IPS-18c (cell line): Measurements from ENCODE around the gene TRIM38.

Source experiments
- H3K4me3 ChIP-seq: 2 replicates; pipeline ENCODE4 v1.7.0; 2013; ENCODE audit warnings: low read depth, mild to moderate bottlenecking, low read length, moderate library complexity; ENCODE audit not compliant: insufficient read depth
- H3K9me3 ChIP-seq: one replicate; pipeline ENCODE4 v1.6.1; 2013; ENCODE audit warnings: mild to moderate bottlenecking, low read length, moderate library complexity; ENCODE audit not compliant: control insufficient read depth, insufficient read depth

Gene TRIM38

DNA sequence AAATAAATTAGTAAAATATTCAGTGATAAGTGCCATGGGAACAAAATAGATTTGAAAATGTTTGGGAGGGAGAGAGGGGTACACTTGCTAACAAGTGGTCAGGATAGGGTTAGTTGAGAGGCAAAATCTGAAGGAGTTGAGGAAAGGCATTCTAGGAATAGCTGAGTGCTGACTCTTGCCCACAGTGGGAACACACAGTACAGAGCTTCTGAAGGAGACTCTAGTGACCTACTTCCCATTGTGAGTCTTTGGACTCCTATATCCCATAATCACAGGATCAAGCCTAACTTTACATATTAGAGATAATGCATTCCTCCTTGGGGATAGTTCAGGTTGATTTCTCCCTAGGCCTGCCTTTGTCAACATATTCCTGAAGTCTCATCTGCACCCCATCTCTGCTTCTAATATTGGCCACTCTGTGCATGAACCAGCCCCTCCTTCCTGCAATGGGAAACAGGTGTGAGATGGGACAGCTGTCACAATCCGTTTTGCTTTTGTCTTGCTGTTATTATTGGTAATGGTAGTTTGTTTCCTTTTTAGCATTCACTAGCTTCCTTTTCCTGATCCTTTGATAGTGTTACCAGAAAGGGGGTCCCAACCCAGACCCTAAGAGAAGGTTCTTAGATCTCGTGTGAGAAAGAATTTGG is 2.6 kb upstream of the TRIM38 start:
- peaks cover 10% of the 10 kb centered on the region for H3K9me3 ChIP-seq
- no peak overlapping the region for H3K4me3 ChIP-seq

DNA sequence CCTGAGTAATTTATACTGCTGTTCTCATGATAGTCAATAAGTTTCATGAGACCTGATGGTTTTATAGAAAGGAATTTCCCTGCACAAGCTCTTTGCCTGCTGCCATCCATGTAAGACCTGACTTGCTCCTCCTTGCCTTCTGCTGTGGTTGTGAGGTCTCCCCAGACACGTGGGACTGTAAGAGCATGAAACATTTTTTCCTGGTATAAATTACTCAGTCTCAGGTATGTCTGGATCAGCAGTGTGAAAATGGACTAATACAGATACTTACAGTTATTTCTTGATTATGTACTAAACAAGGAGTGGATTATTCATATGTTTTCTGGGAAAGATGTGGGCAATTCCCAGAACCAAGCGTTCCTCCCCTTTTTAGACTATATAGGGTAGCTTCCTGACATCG is 1.9 kb upstream of the TRIM38 start:
- Histone ChIP-seq H3K9me3 (peaks cover 10% of the 10 kb centered on the region), H3K4me3 (no peak overlapping the region)

DNA sequence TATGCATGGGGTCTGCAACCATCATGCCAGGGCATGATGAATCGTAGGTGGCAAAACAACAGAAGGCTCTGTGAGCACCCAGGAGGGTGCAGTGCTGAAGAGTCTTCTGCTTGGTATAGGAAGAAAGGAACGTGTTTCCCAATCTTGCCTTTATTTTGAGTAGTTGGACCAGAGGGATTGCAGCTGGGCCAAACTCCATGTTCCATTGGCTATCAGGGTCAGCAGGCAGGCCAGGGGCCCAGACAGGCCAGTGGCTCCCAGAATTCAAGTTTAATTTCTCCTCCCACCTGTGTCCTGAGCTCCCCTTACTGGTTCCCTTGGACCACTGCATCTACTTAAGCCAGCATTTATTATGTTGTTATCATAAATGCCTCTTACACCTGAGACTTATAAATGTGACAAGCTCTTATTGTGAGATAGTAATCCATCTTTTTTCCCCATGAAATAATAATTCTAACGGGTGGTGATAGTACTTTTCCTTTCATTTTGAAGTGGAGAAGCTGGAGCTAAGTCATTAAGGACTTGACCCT is 918 bp upstream of the TRIM38 start:
- Histone ChIP-seq H3K4me3 (no peak overlapping the region), H3K9me3 (peaks cover 10% of the 10 kb centered on the region)

DNA sequence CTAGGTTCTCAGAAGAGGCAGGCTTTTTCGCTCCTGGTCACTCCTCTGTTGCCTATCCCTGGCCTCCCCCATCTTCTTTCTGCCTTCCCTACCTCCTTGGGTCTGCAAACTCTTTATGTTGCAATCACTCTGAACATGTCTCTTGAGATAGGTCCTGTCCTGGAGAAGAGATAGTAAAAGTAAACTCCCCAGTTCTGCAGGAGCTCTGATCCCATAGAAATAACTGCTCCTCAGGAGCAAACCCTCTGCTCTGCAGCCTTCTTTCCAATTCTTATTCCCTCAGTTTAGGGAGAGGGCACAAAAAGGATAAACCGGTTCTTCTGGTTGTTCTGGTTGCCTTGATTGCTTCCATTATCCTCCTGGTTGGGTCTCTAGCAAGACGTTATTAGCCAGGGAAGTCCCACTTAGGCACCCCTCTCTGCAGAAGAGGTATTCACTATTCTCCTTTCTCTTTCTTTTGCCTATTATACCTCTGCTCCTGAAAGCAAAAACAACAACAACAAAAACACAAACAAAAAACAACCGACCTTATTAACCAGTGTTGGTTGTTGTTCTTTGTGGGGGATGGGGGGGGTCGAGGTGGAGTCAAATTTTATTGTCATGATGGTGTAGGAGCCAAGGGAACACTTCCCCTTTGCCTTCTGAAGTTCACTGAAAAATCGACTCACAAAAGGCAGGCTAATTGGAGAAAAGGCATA is 973 bp downstream of the TRIM38 start:
- H3K9me3 ChIP-seq = peaks cover 5% of the 10 kb centered on the region
- H3K4me3 ChIP-seq = peak overlapping the region; percentile 25; the same call in 1 of the 2 replicates

DNA sequence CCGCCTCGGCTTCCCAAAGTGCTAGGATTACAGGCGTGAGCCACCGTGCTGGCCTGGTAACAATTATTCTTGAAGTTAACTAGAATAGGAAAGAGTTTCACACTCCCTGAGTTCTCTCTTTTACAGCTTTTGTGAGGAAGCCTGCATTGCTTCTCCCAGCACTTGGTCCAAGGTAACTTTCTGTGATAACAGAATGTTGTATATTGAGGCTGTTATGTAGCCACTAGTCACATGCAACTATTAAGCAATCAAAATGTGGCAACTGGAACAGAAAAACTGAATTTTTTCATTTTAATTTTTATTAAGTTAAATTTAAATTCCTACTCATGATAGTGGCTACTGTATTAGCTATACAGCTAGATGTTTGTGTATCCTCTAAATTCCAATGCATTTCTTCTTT is 2.5 kb downstream of the TRIM38 start:
- no peak overlapping the region for H3K4me3 ChIP-seq
- peaks cover 2% of the 10 kb centered on the region for H3K9me3 ChIP-seq

DNA sequence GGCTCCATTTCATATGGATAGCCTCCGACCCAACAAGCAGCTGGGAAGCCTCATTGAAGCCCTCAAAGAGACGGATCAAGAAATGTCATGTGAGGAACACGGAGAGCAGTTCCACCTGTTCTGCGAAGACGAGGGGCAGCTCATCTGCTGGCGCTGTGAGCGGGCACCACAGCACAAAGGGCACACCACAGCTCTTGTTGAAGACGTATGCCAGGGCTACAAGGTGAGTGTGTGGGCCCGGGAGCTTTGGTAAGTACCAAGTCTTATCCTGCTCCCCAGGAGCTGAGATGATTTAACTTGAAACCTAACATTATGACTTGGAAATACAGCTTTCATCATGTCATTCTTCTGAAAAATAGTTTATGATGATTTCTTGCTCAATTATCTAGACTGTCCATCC is 4.1 kb downstream of the TRIM38 start:
- H3K4me3 ChIP-seq = no peak overlapping the region

DNA sequence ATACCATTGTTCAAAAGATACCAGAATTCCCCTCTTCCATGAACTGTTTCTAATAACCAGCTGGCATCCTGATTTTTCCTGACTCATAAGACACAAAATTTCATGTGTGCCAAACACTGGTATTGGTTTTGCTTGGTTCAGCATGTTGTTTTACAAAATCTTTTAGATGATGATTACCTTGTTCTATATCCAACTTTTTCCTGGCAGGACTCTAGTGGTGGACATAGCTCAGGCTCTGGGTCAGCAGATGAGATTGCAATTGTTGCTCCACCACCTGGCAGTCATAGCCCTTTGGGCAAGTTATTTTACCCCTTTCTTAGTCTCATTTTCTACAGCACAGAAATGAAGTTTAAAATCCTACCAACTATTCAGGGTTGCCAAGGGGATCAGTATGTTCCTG is 6.2 kb downstream of the TRIM38 start:
- H3K9me3 ChIP-seq = no peaks in the 10 kb centered on the region
- no peak overlapping the region for H3K4me3 ChIP-seq

More for the DNA sequence above, 4.1 kb downstream of the TRIM38 start:
- no peaks in the 10 kb centered on the region for H3K9me3 ChIP-seq

DNA sequence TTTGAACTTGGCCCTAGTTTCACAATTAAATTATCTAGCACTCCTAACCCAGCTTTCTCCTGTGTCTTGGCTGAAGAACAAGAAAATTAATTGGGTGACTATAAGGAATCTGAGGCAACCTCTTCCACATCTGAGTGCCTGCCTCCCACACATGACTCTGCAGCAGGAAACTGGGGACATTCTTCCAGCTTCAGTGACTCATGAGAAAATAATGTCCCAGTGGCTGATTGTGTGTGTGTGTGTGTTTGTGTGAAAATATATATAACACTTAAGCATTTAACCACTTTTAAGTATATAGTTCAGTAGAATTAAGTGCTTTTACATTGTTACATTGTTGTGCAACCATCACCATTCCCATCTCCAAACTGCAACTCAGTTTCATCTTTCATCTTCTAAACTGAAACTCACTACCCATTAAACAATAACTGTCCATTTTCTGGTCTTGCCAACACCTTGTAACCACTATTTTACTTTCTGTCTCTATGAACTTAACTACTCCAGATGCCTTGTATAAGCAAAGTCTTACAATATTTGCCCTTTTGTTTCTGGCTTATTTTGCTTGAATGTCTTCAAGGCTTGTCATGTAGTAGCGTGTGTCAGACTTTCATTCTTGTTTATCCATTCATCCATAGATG is 8.7 kb downstream of the TRIM38 start:
- no peak overlapping the region for H3K4me3 ChIP-seq
- no peaks in the 10 kb centered on the region for H3K9me3 ChIP-seq

DNA sequence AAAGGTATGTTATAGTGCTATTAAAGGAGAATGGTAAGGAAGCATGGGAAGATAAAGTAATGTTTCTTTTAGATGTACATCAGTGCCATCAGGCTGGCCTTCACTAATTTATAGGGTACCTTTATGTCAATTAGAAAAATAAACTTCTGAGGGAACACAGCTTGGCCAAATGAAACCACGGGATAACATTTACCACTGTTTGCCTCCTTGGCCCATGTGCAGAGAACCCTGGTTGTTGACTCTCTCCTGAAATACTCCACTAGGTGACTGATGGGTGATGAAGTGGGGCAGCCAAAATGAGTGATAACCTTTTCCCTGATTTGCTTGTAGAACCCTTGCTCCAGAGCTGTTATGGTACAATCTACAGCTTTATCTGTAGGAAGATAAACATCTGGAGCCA is 9.5 kb downstream of the TRIM38 start:
- Histone ChIP-seq H3K4me3 (no peak overlapping the region), H3K9me3 (no peaks in the 10 kb centered on the region)

DNA sequence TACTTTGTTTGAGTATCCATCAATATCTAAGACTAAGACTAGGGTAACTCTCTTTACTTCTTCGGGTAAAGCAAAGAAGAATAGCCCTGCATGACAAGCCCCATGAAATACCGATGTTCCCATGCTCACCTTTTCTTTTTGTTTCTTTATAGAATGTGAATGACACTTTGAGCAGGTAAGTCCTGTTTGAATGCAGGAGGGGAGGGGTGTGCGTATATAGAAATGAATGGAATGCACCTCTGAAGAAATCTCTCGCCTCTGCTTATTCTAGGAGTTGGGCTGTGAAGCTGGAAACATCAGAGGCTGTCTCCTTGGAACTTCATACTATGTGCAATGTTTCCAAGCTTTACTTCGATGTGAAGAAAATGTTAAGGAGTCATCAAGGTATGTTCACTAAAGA is 10.3 kb downstream of the TRIM38 start:
- Histone ChIP-seq H3K9me3 (no peaks in the 10 kb centered on the region), H3K4me3 (no peak overlapping the region)

DNA sequence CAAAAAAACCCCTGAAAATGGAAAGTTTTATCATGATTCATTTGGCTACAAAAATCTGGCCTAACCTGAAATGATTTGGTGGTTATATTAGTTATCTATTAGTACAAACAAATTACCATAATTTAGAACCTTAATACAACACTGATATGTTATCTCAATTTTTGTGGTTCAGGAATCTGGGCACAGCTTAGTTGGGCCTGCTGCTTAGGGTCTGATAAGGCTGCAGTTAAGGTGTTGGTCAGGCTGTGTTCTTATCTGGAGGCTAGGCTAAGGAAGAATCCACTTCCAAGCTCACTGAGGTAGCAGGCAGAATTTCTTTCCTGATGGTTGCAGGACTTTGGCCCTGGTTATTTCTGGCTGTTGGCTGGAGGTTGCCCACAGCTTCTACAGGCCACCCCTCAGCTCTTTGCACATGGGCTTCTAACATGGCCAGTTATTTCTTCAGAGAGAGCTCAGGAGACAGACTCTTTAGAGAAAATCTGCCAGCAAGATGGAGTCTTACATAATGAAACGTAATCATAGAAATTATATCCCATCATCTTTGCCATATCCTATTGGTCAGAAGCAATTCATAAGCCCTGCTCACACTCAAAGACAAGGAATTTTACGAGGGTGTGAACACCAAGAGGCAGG is 11.4 kb downstream of the TRIM38 start:
- no peaks in the 10 kb centered on the region for H3K9me3 ChIP-seq
- no peak overlapping the region for H3K4me3 ChIP-seq

DNA sequence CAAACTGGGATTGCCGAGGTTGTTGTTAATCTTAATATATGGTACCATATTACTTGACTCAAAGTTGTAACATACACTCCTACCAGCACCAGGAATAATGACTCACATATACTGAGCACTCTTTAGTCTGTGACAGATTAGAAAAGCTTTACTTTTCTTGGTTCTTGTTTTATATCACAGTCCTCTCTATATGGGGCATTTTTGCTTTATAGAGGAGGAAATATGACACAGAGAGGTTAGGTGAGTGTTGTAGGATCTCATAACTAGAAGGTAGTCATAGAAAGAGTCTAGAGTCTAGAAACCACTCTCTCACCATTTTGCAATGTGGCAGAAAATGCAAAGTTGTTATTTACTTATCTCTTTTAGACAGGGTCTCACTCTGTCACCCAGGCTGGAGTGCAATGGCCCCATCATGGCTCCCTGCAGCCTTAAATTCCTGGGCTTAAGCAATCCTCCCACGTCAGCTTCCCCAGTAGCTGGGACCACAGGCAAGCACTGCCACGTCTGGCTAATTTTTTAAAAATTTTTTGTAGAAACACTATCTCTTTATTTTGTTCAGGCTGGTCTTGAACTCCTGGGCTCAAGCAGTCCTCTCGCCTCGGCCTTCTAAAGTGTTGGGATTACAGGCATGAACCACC is 13.4 kb downstream of the TRIM38 start:
- peaks cover 2% of the 10 kb centered on the region for H3K9me3 ChIP-seq
- no peak overlapping the region for H3K4me3 ChIP-seq

DNA sequence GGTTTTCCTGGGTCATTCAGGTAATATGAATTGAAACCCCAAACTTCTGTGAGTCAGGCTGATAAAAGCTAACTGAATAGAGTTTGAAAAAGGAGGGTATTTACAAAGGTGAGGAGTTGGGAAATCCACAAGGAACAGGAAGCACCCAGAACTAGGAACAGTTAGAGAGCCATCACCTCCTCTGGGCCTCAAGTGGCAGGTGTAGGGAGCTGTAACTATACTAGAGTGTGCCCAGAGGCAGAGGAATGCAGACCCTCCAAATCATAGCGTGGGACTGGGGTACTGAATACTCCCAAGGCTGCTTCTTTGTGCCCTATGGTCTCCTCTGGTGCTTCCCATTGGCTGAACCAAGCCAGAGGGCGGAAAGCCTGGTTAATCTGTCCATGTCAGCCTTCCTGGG is 18.3 kb downstream of the TRIM38 start:
- Histone ChIP-seq H3K9me3 (peaks cover 2% of the 10 kb centered on the region), H3K4me3 (no peak overlapping the region)

DNA sequence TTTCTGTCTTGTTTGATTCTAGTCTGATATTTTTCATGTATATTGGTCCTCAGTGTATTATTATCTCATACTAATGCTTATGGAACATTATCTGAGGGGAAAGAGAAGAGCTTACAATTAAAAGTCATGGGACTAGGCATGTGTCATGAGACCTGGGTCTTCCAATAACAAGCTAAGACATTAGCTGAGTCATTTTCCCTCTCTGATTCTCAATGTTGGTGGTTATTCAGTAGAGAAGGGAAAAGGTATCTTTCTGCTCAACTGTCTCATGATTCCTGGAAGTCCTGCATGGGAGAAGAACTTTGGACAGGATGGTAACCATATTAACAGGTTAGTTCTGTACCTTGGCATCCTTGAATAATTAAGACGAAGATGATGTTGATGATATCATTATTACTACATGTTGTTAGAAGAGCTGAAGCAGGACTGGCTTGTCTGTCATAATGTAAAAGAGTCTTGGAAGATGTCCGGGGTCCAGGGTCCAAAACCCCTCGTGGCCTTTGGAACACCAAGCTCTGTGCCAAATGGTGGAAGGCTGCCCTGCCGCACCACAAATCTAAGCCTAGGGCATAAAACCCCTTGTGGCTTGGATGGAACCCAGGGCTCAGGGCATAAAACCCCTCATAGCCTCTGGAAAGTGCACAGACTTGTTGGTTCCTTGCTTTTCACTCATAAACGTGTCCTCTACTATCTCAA is 19.1 kb downstream of the TRIM38 start:
- Histone ChIP-seq H3K9me3 (peaks cover 2% of the 10 kb centered on the region), H3K4me3 (no peak overlapping the region)

DNA sequence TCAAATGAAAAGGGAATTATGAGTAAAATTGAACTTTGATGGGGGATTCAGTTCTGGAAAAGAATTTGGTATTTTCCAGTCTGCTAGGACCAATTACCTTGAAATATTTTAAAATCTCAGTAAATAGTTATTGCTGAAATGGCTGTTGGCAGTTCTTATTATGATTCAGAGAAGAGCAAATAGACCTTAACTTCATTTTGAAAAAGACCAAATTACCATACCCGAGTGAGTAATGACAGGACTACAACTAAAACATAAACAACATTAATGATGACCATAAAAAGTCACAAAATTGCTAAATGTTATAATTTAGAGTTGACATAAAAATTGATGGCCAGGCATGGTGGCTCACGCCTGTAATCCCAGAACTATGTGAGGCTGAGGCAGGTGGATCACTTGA is 21.7 kb downstream of the TRIM38 start:
- Histone ChIP-seq H3K4me3 (no peak overlapping the region), H3K9me3 (peaks cover 2% of the 10 kb centered on the region)

DNA sequence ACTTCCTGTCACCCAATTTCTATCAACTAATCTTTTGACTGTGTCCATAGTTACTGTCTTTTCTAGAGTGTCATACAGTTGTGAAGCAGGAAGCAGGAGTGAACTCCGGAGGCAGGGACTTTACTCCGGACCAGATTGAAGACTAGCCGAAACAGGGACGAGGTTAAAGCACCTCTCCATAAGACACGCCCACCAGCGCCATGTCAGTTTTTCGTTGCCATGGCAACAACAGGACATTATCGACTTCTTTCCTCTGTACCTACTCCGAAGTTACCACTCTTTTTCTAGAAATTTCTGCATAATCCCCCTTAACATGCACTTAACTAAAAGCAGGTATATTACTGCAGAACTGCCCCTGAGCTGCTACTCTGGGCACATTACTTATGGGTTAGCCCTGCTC is 25.2 kb downstream of the TRIM38 start:
- no peak overlapping the region for H3K4me3 ChIP-seq
- H3K9me3 ChIP-seq = no peaks in the 10 kb centered on the region
